Endothelial cell of umbilical vein (primary cell): ENCODE measurements around the gene TRAK1. TPM values are rescaled to one million over a fixed set of nuclear protein-coding genes. Genes with fewer than 3 reads are reported as not detected.

Source experiments
- BruUV-seq: library from RNA; stranded (reverse); fragments of 400-500 nt; replicated peaks from 2 replicates; lab custom pipeline; 2021; lab: Mats Ljungman, UMichigan
- CTCF ChIA-PET: fragments of 300-600, 350-600 bp; sonication (Branson Sonifier 250); formaldehyde crosslinking; loops from one replicate; lab custom pipeline; 2021; ENCODE audit warnings: antibody characterized with exemption, inconsistent platforms; lab: Charles Lee
- POLR2A ChIA-PET: fragments of 300-600, 350-600 bp; sonication (Branson Sonifier 250); formaldehyde crosslinking; loops from one replicate; lab custom pipeline; 2021; ENCODE audit warnings: antibody characterized with exemption, inconsistent platforms; lab: Charles Lee
- DNase-seq: peaks from one replicate; pipeline ENCODE4 v3.0.0-alpha.2; 2011; ENCODE audit warnings: low read depth, low spot score
- FAIRE-seq: peaks from 2 replicates; lab custom pipeline; 2011; peaks lifted over from hg19 to GRCh38; lab: Jason Lieb, UNC
- H2AFZ ChIP-seq: 2 replicates; pipeline ENCODE4 v1.6.0; 2012; ENCODE audit warnings: low read depth, low read length, control low read depth, inconsistent platforms
- H3K27ac ChIP-seq: 2 replicates; pipeline ENCODE4 v1.5.1; 2011; ENCODE audit warnings: low read depth, mild to moderate bottlenecking, control low read depth, low read length, moderate library complexity; ENCODE audit not compliant: insufficient read depth
- H3K27me3 ChIP-seq, 2 experiments: 2 replicates each; pipeline versions ENCODE4 v1.6.0 to v1.6.1; 2011; ENCODE audit warnings: low read length in 2 of 2, mixed read lengths in 1 of 2; ENCODE audit not compliant: control insufficient read depth in 2 of 2, insufficient read depth in 2 of 2
- H3K36me3 ChIP-seq, 2 experiments: 2 replicates in 1 of 2; 3 replicates in 1 of 2; pipeline ENCODE4 v1.5.1; 2011; ENCODE audit warnings: low read length in 2 of 2, mild to moderate bottlenecking in 1 of 2, moderate library complexity in 1 of 2; ENCODE audit not compliant: control insufficient read depth in 2 of 2, insufficient read depth in 2 of 2; ENCODE audit errors: extremely low read depth in 1 of 2
- H3K4me1 ChIP-seq: 3 replicates; pipeline ENCODE4 v1.5.1; 2011; ENCODE audit warnings: mild to moderate bottlenecking, low read length; ENCODE audit not compliant: control insufficient read depth, insufficient read depth; ENCODE audit errors: extremely low read depth
- H3K4me2 ChIP-seq: 2 replicates; pipeline ENCODE4 v1.6.1; 2011; ENCODE audit warnings: low read length, control low read depth, mixed read lengths; ENCODE audit not compliant: insufficient read depth
- H3K4me3 ChIP-seq, 3 experiments: fragments of 200-600 bp in 1 of 3; sonication (generic), shearing (Covaris generic) in 1 of 3; replicated peaks in 1 of 3; 2 replicates each; pipeline ENCODE4 v1.5.1; 2011 to 2016; ENCODE audit warnings: control low read depth in 3 of 3, low read length in 3 of 3, mild to moderate bottlenecking in 2 of 3, inconsistent platforms in 1 of 3, low read depth in 1 of 3, moderate library complexity in 1 of 3; ENCODE audit not compliant: insufficient read depth in 1 of 3
- H3K79me2 ChIP-seq: 2 replicates; pipeline ENCODE4 v1.6.0; 2012; ENCODE audit warnings: low read length, inconsistent platforms; ENCODE audit not compliant: control insufficient read depth, insufficient read depth
- H3K9ac ChIP-seq: replicated peaks from 2 replicates; pipeline ENCODE3; 2011; ENCODE audit warnings: low read length, control low read depth; ENCODE audit not compliant: insufficient read depth; ENCODE audit errors: extremely low read depth
- H3K9me1 ChIP-seq: replicated peaks from 3 replicates; pipeline ENCODE4 v1.6.0; 2011; ENCODE audit warnings: mild to moderate bottlenecking, low read length; ENCODE audit not compliant: control insufficient read depth, insufficient read depth; ENCODE audit errors: extremely low read depth
- H3K9me3 ChIP-seq: replicated peaks from 2 replicates; pipeline ENCODE4 v1.5.1; 2012; ENCODE audit warnings: low read length, inconsistent platforms; ENCODE audit not compliant: control insufficient read depth, insufficient read depth
- H4K20me1 ChIP-seq: replicated peaks from 2 replicates; pipeline ENCODE3; 2011; ENCODE audit warnings: mild to moderate bottlenecking, low read length; ENCODE audit not compliant: control insufficient read depth, insufficient read depth; ENCODE audit errors: extremely low read depth
- CTCF ChIP-seq, 2 donors: IDR thresholded peaks; 1 replicate in 1 of 2; 2 replicates in 1 of 2; pipeline ENCODE4 v1.5.1; 2011; ENCODE audit warnings: low read length in 2 of 2, mild to moderate bottlenecking in 2 of 2, moderate library complexity in 2 of 2, control low read depth in 1 of 2, inconsistent platforms in 1 of 2, low read depth in 1 of 2; ENCODE audit not compliant: insufficient read depth in 1 of 2; ENCODE audit errors: extremely low read depth in 1 of 2
- EZH2 ChIP-seq: IDR thresholded peaks from 2 replicates; pipeline ENCODE4 v1.6.1; 2012; ENCODE audit warnings: borderline replicate concordance, low read depth, mild to moderate bottlenecking, moderate library complexity, low read length, inconsistent platforms; ENCODE audit not compliant: severe bottlenecking
- FOS ChIP-seq: IDR thresholded peaks from 2 replicates; pipeline ENCODE4 v1.6.1; 2011; ENCODE audit warnings: mild to moderate bottlenecking, low read length, moderate library complexity, borderline replicate concordance; ENCODE audit not compliant: insufficient read depth
- MAX ChIP-seq: IDR thresholded peaks from 2 replicates; pipeline ENCODE4 v1.6.1; 2011; ENCODE audit not compliant: insufficient read depth, insufficient read length
- MYC ChIP-seq: IDR thresholded peaks from one replicate; pipeline ENCODE4 v1.6.1; 2011; ENCODE audit warnings: mild to moderate bottlenecking, low read depth, low read length
- POLR2A ChIP-seq: IDR thresholded peaks from 2 replicates; pipeline ENCODE4 v1.6.1; 2012; ENCODE audit warnings: low read depth, mild to moderate bottlenecking, control low read depth, low read length
- POLR2AphosphoS5 ChIP-seq: IDR thresholded peaks from 2 replicates; pipeline ENCODE4 v1.6.1; 2012; ENCODE audit warnings: low read depth, mild to moderate bottlenecking, control low read depth, low read length, moderate library complexity; ENCODE audit not compliant: insufficient read depth
- dilution Hi-C: fragments of 300-500 bp; cut with MboI; formaldehyde crosslinking; loops from one replicate; pipeline ENCODE4 v1.15.0; 2019; ENCODE audit warnings: low sequenced_read_pairs; ENCODE audit not compliant: extremely low pct_ligation_motif_present
- intact Hi-C: fragments of 100-400 bp; cut with micrococcal nuclease; formaldehyde crosslinking; loops from one replicate; pipeline ENCODE4 v1.10.0; 2022
- polyA plus RNA-seq, 4 experiments: library from polyadenylated mRNA; depleted of rRNA in 3 of 4; stranded (reverse) in 3 of 4; unstranded in 1 of 4; fragments of >200 nt; gene quantifications; 2 replicates each; pipeline versions ENCODE4 v1.2.1 to v1.2.3, GENCODE V29; 2011 to 2012; ENCODE audit warnings: missing spikeins in 1 of 4
- total RNA-seq: library from RNA; stranded (reverse); gene quantifications from 2 replicates; pipeline ENCODE4 v1.2.3, GENCODE V29; 2021

TRAK1 gene
- total and polyA plus RNA-seq, 2 donors (not counting 3 experiments of a cell fraction or from before 2014, with no cell fraction given) = 38.5 to 59.6 TPM

GRCh38 chr3:42189001-42189460 is 97.9 kb downstream of the TRAK1 start:
- TF ChIP-seq FOS (no peak), POLR2AphosphoS5 (no peak), POLR2A (no peak), EZH2 (no peak), MAX (no peak), MYC (no peak), CTCF (IDR thresholded peaks at IDR 0.05; ENCODE audit: extremely low read depth in 1 of 2, insufficient read depth in 1 of 2, low read depth in 1 of 2, low read length in 2 of 2) (no peak)
- no peak overlapping the region for H2AFZ ChIP-seq
- H3K4me3 ChIP-seq = no peak overlapping the region
- H3K9me3 ChIP-seq = no peaks in the 10 kb centered on the region
- DNase-seq (no peak), FAIRE-seq (no peak)
- no peak overlapping the region for H3K9ac ChIP-seq
- dilution Hi-C loops (no loop called here), intact Hi-C loops (no loop called here)
- H3K27me3 ChIP-seq = no peaks in the 10 kb centered on the region
- ChIA-PET CTCF (interaction anchor here (1.0 to 8.1 kb wide), 9 partner anchors 10 to 293 kb away, joined by 3 to 318 read pairs (median 4); no protein-coding TSS in a partner anchor), POLR2A (no interaction called here)
- H3K36me3 ChIP-seq = peaks cover 3 to 11% of the 10 kb centered on the region in 2 experiments
- H3K4me1 ChIP-seq = peaks cover 21% of the 10 kb centered on the region
- no TSS peak for BruUV-seq
- H3K27ac ChIP-seq = no peak overlapping the region
- no peaks in the 10 kb centered on the region for H3K9me1 ChIP-seq
- no peak overlapping the region for H3K4me2 ChIP-seq
- H3K79me2 ChIP-seq = peaks cover 4% of the 10 kb centered on the region
- no peaks in the 10 kb centered on the region for H4K20me1 ChIP-seq
